GM23248 (cell line): ENCODE results near the gene UBXN6. TPM values are rescaled to one million over a fixed set of nuclear protein-coding genes. Genes with fewer than 3 reads are reported as not detected.
A peak's percentile ranks its signal among the peaks of the same experiment; 100 is the strongest.

ENCODE experiments used
- DNase-seq: peaks from one replicate; pipeline ENCODE4 v3.0.0-alpha.2; 2015
- H2AFZ ChIP-seq: fragments of 200-600 bp; sonication (generic); 2 replicates; pipeline ENCODE4 v1.6.1; 2016; ENCODE audit warnings: antibody characterized with exemption
- H3F3A ChIP-seq: fragments of 200-600 bp; sonication (generic); 2 replicates; pipeline ENCODE4 v1.6.1; 2016; ENCODE audit warnings: mild to moderate bottlenecking, antibody characterized with exemption, mixed run types; ENCODE audit not compliant: insufficient read depth
- H3K27ac ChIP-seq: fragments of 200-600 bp; sonication (generic); 2 replicates; pipeline ENCODE4 v1.5.1; 2016; ENCODE audit warnings: mild to moderate bottlenecking
- H3K27me3 ChIP-seq: fragments of 200-600 bp; sonication (generic); replicated peaks from 2 replicates; pipeline ENCODE4 v1.6.1; 2016; ENCODE audit warnings: mild to moderate bottlenecking; ENCODE audit not compliant: insufficient read depth
- H3K36me3 ChIP-seq: fragments of 200-600 bp; sonication (generic); 2 replicates; pipeline ENCODE4 v1.6.1; 2016; ENCODE audit warnings: low read depth, mild to moderate bottlenecking
- H3K4me1 ChIP-seq: fragments of 200-600 bp; sonication (generic); 2 replicates; pipeline ENCODE4 v1.6.1; 2016; ENCODE audit warnings: mild to moderate bottlenecking; ENCODE audit not compliant: insufficient read depth
- H3K4me2 ChIP-seq: fragments of 200-600 bp; sonication (generic); one replicate; pipeline ENCODE4 v1.6.1; 2016; ENCODE audit warnings: mild to moderate bottlenecking; ENCODE audit not compliant: unreplicated experiment
- H3K4me3 ChIP-seq: fragments of 200-600 bp; sonication (generic); 2 replicates; pipeline ENCODE4 v1.5.1; 2016; ENCODE audit warnings: mild to moderate bottlenecking
- H3K79me2 ChIP-seq: fragments of 200-600 bp; sonication (generic); 2 replicates; pipeline ENCODE4 v1.6.1; 2016; ENCODE audit warnings: mild to moderate bottlenecking; ENCODE audit not compliant: insufficient read depth
- H3K9ac ChIP-seq: fragments of 200-600 bp; sonication (generic); 2 replicates; pipeline ENCODE4 v1.6.1; 2016; ENCODE audit warnings: mild to moderate bottlenecking
- H3K9me2 ChIP-seq: fragments of 200-600 bp; sonication (generic); 2 replicates; pipeline ENCODE4 v1.6.1; 2016; ENCODE audit warnings: mixed run types, mild to moderate bottlenecking, moderate library complexity; ENCODE audit not compliant: insufficient read depth
- H3K9me3 ChIP-seq: fragments of 200-600 bp; sonication (generic); one replicate; pipeline ENCODE4 v1.6.1; 2017; ENCODE audit warnings: low read depth
- H4K20me1 ChIP-seq: fragments of 200-600 bp; sonication (generic); 2 replicates; pipeline ENCODE4 v1.6.0; 2016; ENCODE audit not compliant: insufficient read depth
- EZH2 ChIP-seq: fragments of 200-600 bp; sonication (generic); IDR thresholded peaks from 2 replicates; pipeline ENCODE4 v1.6.1; 2018; ENCODE audit warnings: antibody characterized with exemption, mild to moderate bottlenecking; ENCODE audit not compliant: insufficient read depth, poor library complexity, severe bottlenecking
- EZH2phosphoT487 ChIP-seq: fragments of 200-600 bp; sonication (generic); IDR thresholded peaks from 2 replicates; pipeline ENCODE4 v1.6.1; 2018; ENCODE audit warnings: antibody characterized with exemption, moderate library complexity, mild to moderate bottlenecking, low read depth; ENCODE audit not compliant: insufficient read depth
- WGBS, 2 experiments: methylation state at CpG; one replicate each; pipeline ENCODE4 v1.1.6; 2015 to 2017; ENCODE audit warnings: low lambda C conversion rate in 2 of 2, low coverage in 1 of 2; ENCODE audit errors: missing lambda C conversion rate in 2 of 2; 5-methylcytosine and 5-hydroxymethylcytosine counted together
- in situ Hi-C: fragments of 300-500 bp; cut with MboI; formaldehyde crosslinking; loops from 2 replicates; pipeline ENCODE4 v1.15.0; 2020
- polyA plus RNA-seq: library from polyadenylated mRNA; unstranded; fragments of >200 nt; fragmentation: Nextera tagmentation; extraction: Ambion mirVana; gene quantifications from 2 replicates; pipeline ENCODE4 v1.2.1, GENCODE V29; 2016
- total RNA-seq: library from RNA; depleted of rRNA; stranded (reverse); fragments of >200 nt; shearing (Covaris generic); gene quantifications from 2 replicates; pipeline ENCODE4 v1.2.3, GENCODE V29; 2014

The UBXN6 gene
- total and polyA plus RNA-seq, 2 experiments from 2014 or later = 45.8 to 113 TPM

DNA sequence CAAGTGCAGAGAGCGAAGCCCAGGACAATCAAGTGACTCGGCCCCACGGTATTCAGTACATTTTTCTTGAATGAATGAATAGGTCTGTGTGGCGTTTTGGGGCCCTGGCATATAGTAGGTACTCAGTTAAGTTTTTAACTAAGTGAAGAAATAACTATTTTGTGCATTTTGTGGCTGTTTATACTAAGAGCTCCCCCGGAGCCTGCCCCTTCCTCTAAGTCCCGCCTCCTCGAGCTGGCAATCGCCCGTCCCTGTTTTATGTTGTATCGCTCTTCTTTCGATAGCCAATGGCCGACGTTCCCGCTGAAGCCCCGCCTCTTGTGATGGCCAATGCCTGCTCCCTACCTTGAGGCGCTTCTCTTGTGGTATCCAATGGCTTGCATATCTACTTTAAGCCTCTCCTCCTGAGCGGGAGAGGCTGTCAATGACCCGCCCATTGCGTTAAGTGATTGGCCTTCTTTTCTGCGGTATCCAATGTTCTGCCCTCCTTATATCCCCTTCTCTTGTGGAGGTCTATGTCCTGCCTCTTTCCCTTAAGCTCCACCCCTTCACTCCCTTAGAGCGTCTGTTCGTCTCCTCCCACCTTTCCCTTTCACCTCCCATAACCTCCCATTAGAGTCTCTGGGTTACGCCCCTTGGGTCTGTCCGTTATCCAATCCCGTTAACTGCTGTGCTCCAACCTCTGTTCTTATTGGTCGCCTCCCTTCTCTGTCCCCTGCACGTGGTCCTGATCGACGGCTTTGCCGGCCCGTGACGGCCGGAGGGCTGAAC lies 14.0 kb upstream of the UBXN6 start:
- TF ChIP-seq EZH2phosphoT487 (no peak), EZH2 (no peak)
- H3K36me3 ChIP-seq = no peaks in the 10 kb centered on the region
- peaks cover 6% of the 10 kb centered on the region; the same call in 1 of the 2 replicates for H3F3A ChIP-seq
- H3K9me3 ChIP-seq = no peaks in the 10 kb centered on the region
- peak overlapping the region; percentile 98 for H2AFZ ChIP-seq
- H3K4me3 ChIP-seq = peak overlapping the region; percentile 94
- no peaks in the 10 kb centered on the region for H3K9me2 ChIP-seq
- peaks cover 8% of the 10 kb centered on the region; the same call in 1 of the 2 replicates for H3K4me1 ChIP-seq
- no peaks in the 10 kb centered on the region for H3K27me3 ChIP-seq
- 1% methylated on average over 32 to 33 of the region's 33 CpGs for WGBS, 2 experiments
- peak; percentile 100 for DNase-seq
- H3K9ac ChIP-seq = peak overlapping the region; percentile 93
- in situ Hi-C loops = no loop called here
- peak overlapping the region; percentile 95 for H3K27ac ChIP-seq
- peak overlapping the region; percentile 94 for H3K4me2 ChIP-seq
- no peaks in the 10 kb centered on the region for H4K20me1 ChIP-seq
- peaks cover 38% of the 10 kb centered on the region for H3K79me2 ChIP-seq

DNA sequence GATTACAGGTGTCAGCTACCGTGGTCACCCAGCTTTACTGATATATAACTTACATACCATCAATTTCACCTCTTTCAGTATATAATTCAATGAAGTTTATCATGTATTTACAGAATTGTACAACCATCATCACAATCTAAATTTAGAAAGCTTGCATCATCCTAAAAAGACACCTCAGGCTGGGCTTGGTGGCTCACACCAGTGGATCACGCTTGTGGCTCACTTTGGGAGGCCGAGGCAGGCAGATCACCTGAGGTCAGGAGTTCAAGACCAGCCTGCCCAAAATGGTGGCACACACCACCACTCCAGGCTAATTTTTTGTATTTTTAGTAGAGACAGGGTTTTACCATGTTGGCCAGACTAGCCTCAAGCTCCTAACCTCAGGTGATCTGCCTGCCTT lies 10.2 kb upstream of the UBXN6 start:
- in situ Hi-C loops = no loop called here
- H3K36me3 ChIP-seq = no peaks in the 10 kb centered on the region
- DNase-seq = no peak
- peaks cover 6% of the 10 kb centered on the region; the same call in 1 of the 2 replicates for H3F3A ChIP-seq
- no peaks in the 10 kb centered on the region for H4K20me1 ChIP-seq
- TF ChIP-seq EZH2phosphoT487 = no peak
- no peak for TF ChIP-seq EZH2
- no peaks in the 10 kb centered on the region; the same call in 1 of the 2 replicates for H3K4me1 ChIP-seq
- peaks cover 6% of the 10 kb centered on the region for H3K79me2 ChIP-seq
- H3K4me2 ChIP-seq = no peak overlapping the region
- no peak overlapping the region for H2AFZ ChIP-seq
- H3K9me3 ChIP-seq = no peaks in the 10 kb centered on the region
- no peaks in the 10 kb centered on the region for H3K27me3 ChIP-seq
- no peak overlapping the region for H3K4me3 ChIP-seq
- WGBS, 2 experiments = 63 to 64% methylated on average over 3 of the region's 3 CpGs
- H3K9ac ChIP-seq = no peak overlapping the region
- H3K9me2 ChIP-seq = no peaks in the 10 kb centered on the region
- H3K27ac ChIP-seq = no peak overlapping the region

- H3K27ac ChIP-seq = no peak overlapping the region
- DNase-seq = no peak
- 66 to 68% methylated on average over 6 to 8 of the region's 8 CpGs for WGBS, 2 experiments
- no peak overlapping the region for H2AFZ ChIP-seq
- no peaks in the 10 kb centered on the region for H3K36me3 ChIP-seq
- no peak overlapping the region for H3K4me3 ChIP-seq
- no peaks in the 10 kb centered on the region for H3K9me3 ChIP-seq
- in situ Hi-C loops = no loop called here
- no peaks in the 10 kb centered on the region for H3K9me2 ChIP-seq
- H3K27me3 ChIP-seq = no peaks in the 10 kb centered on the region
- no peak for TF ChIP-seq EZH2phosphoT487
- TF ChIP-seq EZH2 = no peak
- no peaks in the 10 kb centered on the region for H3K79me2 ChIP-seq
- H3K4me2 ChIP-seq = no peak overlapping the region
- no peaks in the 10 kb centered on the region for H4K20me1 ChIP-seq
- H3F3A ChIP-seq = no peaks in the 10 kb centered on the region
- H3K4me1 ChIP-seq = no peaks in the 10 kb centered on the region
- H3K9ac ChIP-seq = no peak overlapping the region
Observed at GRCh38 chr19:4464815-4465581, 7.4 kb upstream of the UBXN6 start.

DNA sequence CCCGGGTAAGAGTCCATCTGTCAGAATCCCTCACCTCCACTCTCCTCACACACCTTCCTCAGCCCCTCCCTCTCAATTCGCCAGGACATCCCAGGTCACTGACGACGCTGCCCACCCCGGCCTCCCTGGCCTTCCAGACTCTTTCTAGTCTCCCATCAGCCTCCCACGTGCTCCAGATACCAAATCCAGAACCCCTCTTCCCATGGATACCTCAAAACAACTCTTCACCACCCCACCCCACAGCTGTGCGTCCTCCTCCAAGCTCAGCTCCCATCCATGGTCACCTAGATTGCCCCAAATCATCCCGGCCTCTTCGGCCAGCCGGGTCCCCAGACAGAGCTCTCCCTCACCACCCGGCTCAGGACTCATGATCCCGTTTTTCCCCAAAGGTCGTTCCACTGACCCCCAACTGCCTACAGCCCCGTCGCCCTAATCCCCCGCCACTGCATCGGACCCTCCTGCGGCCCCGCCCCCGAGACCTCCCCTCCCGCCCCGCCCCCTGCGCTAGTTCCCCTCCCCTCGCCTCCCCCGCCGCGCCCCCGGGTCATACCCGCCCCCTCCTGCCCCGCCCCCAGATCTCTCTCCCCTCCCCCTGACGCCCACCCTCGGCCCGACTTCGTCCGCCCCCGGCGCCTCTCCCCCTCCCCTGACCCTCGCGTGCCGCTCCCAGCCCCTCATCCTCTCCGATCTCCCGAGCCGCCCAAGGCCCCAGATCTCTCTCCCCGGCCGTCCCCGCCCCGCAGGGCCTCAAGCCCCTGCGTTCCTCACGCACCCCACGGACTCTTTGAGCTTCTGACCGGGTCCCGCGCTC lies 546 bp downstream of the UBXN6 start:
- Histone ChIP-seq H3K79me2 (peaks cover 48% of the 10 kb centered on the region), H3K27ac (peak overlapping the region; percentile 94), H2AFZ (no peak overlapping the region), H3K9me3 (no peaks in the 10 kb centered on the region), H3K9ac (peak overlapping the region; percentile 98), H3F3A (0 out of 2 replicates have a peak, but pooled peaks cover 4% of the 10 kb centered on the region), H3K4me2 (peak overlapping the region; percentile 93), H3K9me2 (no peaks in the 10 kb centered on the region), H3K27me3 (no peaks in the 10 kb centered on the region), H3K4me1 (peaks cover 8% of the 10 kb centered on the region; the same call in 1 of the 2 replicates), H3K36me3 (no peaks in the 10 kb centered on the region), H4K20me1 (no peaks in the 10 kb centered on the region), H3K4me3 (peak overlapping the region; percentile 85)
- TF ChIP-seq EZH2phosphoT487 (no peak), EZH2 (no peak)
- in situ Hi-C loops = no loop called here
- 1 to 3% methylated on average over 10 to 51 of the region's 53 CpGs for WGBS, 2 experiments
- peak; percentile 75 for DNase-seq
